ENCODE results near the gene MARCHF2.

GRCh38 chr19:8476524-8476923 lies 63.4 kb downstream of the MARCHF2 start:
- TF ChIP-seq CTCF (IDR thresholded peaks at IDR 0.05) (no peak), POLR2A (IDR thresholded peaks at IDR 0.05) (no peak)

Data from lower leg skin (tissue), 3 donors.